ENCODE results near the gene OXNAD1.

DNA sequence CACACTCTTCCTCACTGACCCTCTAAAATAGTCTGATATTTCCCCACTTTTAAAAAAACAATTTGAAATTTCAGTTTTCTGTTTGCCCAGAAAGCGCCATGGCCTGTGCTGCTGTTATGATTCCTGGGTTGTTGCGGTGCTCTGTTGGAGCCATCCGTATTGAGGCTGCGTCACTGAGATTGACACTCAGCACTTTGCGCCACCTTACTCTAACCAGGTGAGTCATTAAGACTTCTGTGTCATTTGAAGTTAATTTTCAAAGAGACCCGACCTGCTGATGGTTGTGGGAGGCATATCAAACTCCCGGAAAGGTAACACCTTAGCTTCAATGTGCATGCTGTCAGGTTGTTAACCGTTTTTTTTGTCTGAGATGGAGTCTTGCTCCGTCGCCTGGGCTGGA is 5.8 kb downstream of the OXNAD1 start:
- TF ChIP-seq, protein P1, sequence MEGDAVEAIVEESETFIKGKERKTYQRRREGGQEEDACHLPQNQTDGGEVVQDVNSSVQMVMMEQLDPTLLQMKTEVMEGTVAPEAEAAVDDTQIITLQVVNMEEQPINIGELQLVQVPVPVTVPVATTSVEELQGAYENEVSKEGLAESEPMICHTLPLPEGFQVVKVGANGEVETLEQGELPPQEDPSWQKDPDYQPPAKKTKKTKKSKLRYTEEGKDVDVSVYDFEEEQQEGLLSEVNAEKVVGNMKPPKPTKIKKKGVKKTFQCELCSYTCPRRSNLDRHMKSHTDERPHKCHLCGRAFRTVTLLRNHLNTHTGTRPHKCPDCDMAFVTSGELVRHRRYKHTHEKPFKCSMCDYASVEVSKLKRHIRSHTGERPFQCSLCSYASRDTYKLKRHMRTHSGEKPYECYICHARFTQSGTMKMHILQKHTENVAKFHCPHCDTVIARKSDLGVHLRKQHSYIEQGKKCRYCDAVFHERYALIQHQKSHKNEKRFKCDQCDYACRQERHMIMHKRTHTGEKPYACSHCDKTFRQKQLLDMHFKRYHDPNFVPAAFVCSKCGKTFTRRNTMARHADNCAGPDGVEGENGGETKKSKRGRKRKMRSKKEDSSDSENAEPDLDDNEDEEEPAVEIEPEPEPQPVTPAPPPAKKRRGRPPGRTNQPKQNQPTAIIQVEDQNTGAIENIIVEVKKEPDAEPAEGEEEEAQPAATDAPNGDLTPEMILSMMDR (IDR thresholded peaks at IDR 0.05) = no peak
- TF ChIP-seq EP300 (IDR thresholded peaks at IDR 0.05) = no peak
- TF ChIP-seq POLR2A (IDR thresholded peaks at IDR 0.05) = no peak
- TF ChIP-seq POLR2AphosphoS5 (IDR thresholded peaks at IDR 0.05) = no peak
